ENCODE data around the gene BZW2.

Gene BZW2

GRCh38 chr7:16694806-16695205, 48.8 kb downstream of the BZW2 start:
- no peak for DNase-seq (ENCODE audit: low read depth, low spot score)
- peaks cover 15% of the 10 kb centered on the region for H3K36me3 ChIP-seq (ENCODE audit: control insufficient read depth, insufficient read depth, low read length)
- no peak overlapping the region for H3K27ac ChIP-seq (ENCODE audit: low read length)
- no peaks in the 10 kb centered on the region for H3K27me3 ChIP-seq (ENCODE audit: control insufficient read depth, insufficient read depth, low read length)
- WGBS (ENCODE audit: insufficient coverage, insufficient read length): no CpG with 5 or more reads among the region's 6 CpGs
- H3K4me3 ChIP-seq (ENCODE audit: low read length): no peak overlapping the region
- H3K9me3 ChIP-seq (ENCODE audit: control insufficient read depth, insufficient read depth, low read length): no peaks in the 10 kb centered on the region
- no peaks in the 10 kb centered on the region for H3K4me1 ChIP-seq (ENCODE audit: control insufficient read depth, insufficient read depth, low read length)

- H3K36me3 ChIP-seq (ENCODE audit: control insufficient read depth, insufficient read depth, low read length): peaks cover 15% of the 10 kb centered on the region
- no peak for DNase-seq (ENCODE audit: low read depth, low spot score)
- H3K4me1 ChIP-seq (ENCODE audit: control insufficient read depth, insufficient read depth, low read length): no peaks in the 10 kb centered on the region
Observed at GRCh38 chr7:16695621-16696237, 49.7 kb downstream of the BZW2 start.

GRCh38 chr7:16697507-16698199, 51.7 kb downstream of the BZW2 start:
- Histone ChIP-seq H3K4me3 (ENCODE audit: low read length) (no peak overlapping the region), H3K4me1 (ENCODE audit: control insufficient read depth, insufficient read depth, low read length) (no peaks in the 10 kb centered on the region), H3K9me3 (ENCODE audit: control insufficient read depth, insufficient read depth, low read length) (no peaks in the 10 kb centered on the region), H3K36me3 (ENCODE audit: control insufficient read depth, insufficient read depth, low read length) (peaks cover 15% of the 10 kb centered on the region), H3K27me3 (ENCODE audit: control insufficient read depth, insufficient read depth, low read length) (no peaks in the 10 kb centered on the region), H3K27ac (ENCODE audit: low read length) (no peak overlapping the region)
- no peak for DNase-seq (ENCODE audit: low read depth, low spot score)
- WGBS (ENCODE audit: insufficient coverage, insufficient read length): no CpG with 5 or more reads among the region's 8 CpGs

More at GRCh38 chr7:16695621-16696237, 49.7 kb downstream of the BZW2 start:
- WGBS (ENCODE audit: insufficient coverage, insufficient read length): no CpG with 5 or more reads among the region's 4 CpGs
- H3K27ac ChIP-seq (ENCODE audit: low read length): no peak overlapping the region
- H3K27me3 ChIP-seq (ENCODE audit: control insufficient read depth, insufficient read depth, low read length): no peaks in the 10 kb centered on the region
- H3K4me3 ChIP-seq (ENCODE audit: low read length): no peak overlapping the region
- H3K9me3 ChIP-seq (ENCODE audit: control insufficient read depth, insufficient read depth, low read length): no peaks in the 10 kb centered on the region

- no CpG with 5 or more reads among the region's 3 CpGs for whole genome bisulfite sequencing (ENCODE audit: insufficient coverage, insufficient read length)
- H3K36me3 ChIP-seq (ENCODE audit: control insufficient read depth, insufficient read depth, low read length): peaks cover 15% of the 10 kb centered on the region
Observed at GRCh38 chr7:16698200-16698905, 52.4 kb downstream of the BZW2 start.

GRCh38 chr7:16702441-16702840, 56.5 kb downstream of the BZW2 start:
- Histone ChIP-seq H3K4me3 (ENCODE audit: low read length) (no peak overlapping the region), H3K9me3 (ENCODE audit: control insufficient read depth, insufficient read depth, low read length) (no peaks in the 10 kb centered on the region), H3K27me3 (ENCODE audit: control insufficient read depth, insufficient read depth, low read length) (no peaks in the 10 kb centered on the region), H3K27ac (ENCODE audit: low read length) (no peak overlapping the region), H3K36me3 (ENCODE audit: control insufficient read depth, insufficient read depth, low read length) (peaks cover 6% of the 10 kb centered on the region; the same call in 1 of the 2 replicates), H3K4me1 (ENCODE audit: control insufficient read depth, insufficient read depth, low read length) (no peaks in the 10 kb centered on the region)
- no peak for DNase-seq (ENCODE audit: low read depth, low spot score)

More at GRCh38 chr7:16698200-16698905, 52.4 kb downstream of the BZW2 start:
- Histone ChIP-seq H3K4me1 (ENCODE audit: control insufficient read depth, insufficient read depth, low read length) (no peaks in the 10 kb centered on the region), H3K27me3 (ENCODE audit: control insufficient read depth, insufficient read depth, low read length) (no peaks in the 10 kb centered on the region), H3K9me3 (ENCODE audit: control insufficient read depth, insufficient read depth, low read length) (no peaks in the 10 kb centered on the region), H3K4me3 (ENCODE audit: low read length) (no peak overlapping the region), H3K27ac (ENCODE audit: low read length) (no peak overlapping the region)
- no peak for DNase-seq (ENCODE audit: low read depth, low spot score)

GRCh38 chr7:16708511-16708910, 62.5 kb downstream of the BZW2 start:
- H3K36me3 ChIP-seq (ENCODE audit: control insufficient read depth, insufficient read depth, low read length): no peaks in the 10 kb centered on the region; the same call in 1 of the 2 replicates
- H3K4me1 ChIP-seq (ENCODE audit: control insufficient read depth, insufficient read depth, low read length): peaks cover 2% of the 10 kb centered on the region; the same call in 1 of the 2 replicates
- DNase-seq (ENCODE audit: low read depth, low spot score): no peak
- no peak overlapping the region for H3K27ac ChIP-seq (ENCODE audit: low read length)
- no CpG with 5 or more reads among the region's 4 CpGs for WGBS (ENCODE audit: insufficient coverage, insufficient read length)
- H3K4me3 ChIP-seq (ENCODE audit: low read length): no peak overlapping the region
- no peaks in the 10 kb centered on the region for H3K27me3 ChIP-seq (ENCODE audit: control insufficient read depth, insufficient read depth, low read length)
- no peaks in the 10 kb centered on the region for H3K9me3 ChIP-seq (ENCODE audit: control insufficient read depth, insufficient read depth, low read length)

- Histone ChIP-seq H3K4me1 (ENCODE audit: control insufficient read depth, insufficient read depth, low read length) (peaks cover 2% of the 10 kb centered on the region; the same call in 1 of the 2 replicates), H3K36me3 (ENCODE audit: control insufficient read depth, insufficient read depth, low read length) (no peaks in the 10 kb centered on the region; the same call in 1 of the 2 replicates), H3K4me3 (ENCODE audit: low read length) (no peak overlapping the region), H3K9me3 (ENCODE audit: control insufficient read depth, insufficient read depth, low read length) (no peaks in the 10 kb centered on the region), H3K27ac (ENCODE audit: low read length) (no peak overlapping the region), H3K27me3 (ENCODE audit: control insufficient read depth, insufficient read depth, low read length) (no peaks in the 10 kb centered on the region)
- WGBS (ENCODE audit: insufficient coverage, insufficient read length): no CpG with 5 or more reads among the region's 3 CpGs
- DNase-seq (ENCODE audit: low read depth, low spot score): no peak
Observed at GRCh38 chr7:16708980-16709379, 63.0 kb downstream of the BZW2 start.

GRCh38 chr7:16710651-16711050, 64.7 kb downstream of the BZW2 start:
- Histone ChIP-seq H3K4me1 (ENCODE audit: control insufficient read depth, insufficient read depth, low read length) (peaks cover 2% of the 10 kb centered on the region; the same call in 1 of the 2 replicates), H3K36me3 (ENCODE audit: control insufficient read depth, insufficient read depth, low read length) (no peaks in the 10 kb centered on the region; the same call in 1 of the 2 replicates), H3K9me3 (ENCODE audit: control insufficient read depth, insufficient read depth, low read length) (no peaks in the 10 kb centered on the region), H3K4me3 (ENCODE audit: low read length) (no peak overlapping the region), H3K27me3 (ENCODE audit: control insufficient read depth, insufficient read depth, low read length) (no peaks in the 10 kb centered on the region), H3K27ac (ENCODE audit: low read length) (no peak overlapping the region)
- WGBS (ENCODE audit: insufficient coverage, insufficient read length): no CpG with 5 or more reads among the region's 4 CpGs
- no peak for DNase-seq (ENCODE audit: low read depth, low spot score)

- H3K9me3 ChIP-seq (ENCODE audit: control insufficient read depth, insufficient read depth, low read length): no peaks in the 10 kb centered on the region
- DNase-seq (ENCODE audit: low read depth, low spot score): no peak
- H3K27ac ChIP-seq (ENCODE audit: low read length): no peak overlapping the region
- H3K4me1 ChIP-seq (ENCODE audit: control insufficient read depth, insufficient read depth, low read length): peaks cover 2% of the 10 kb centered on the region; the same call in 1 of the 2 replicates
- H3K36me3 ChIP-seq (ENCODE audit: control insufficient read depth, insufficient read depth, low read length): no peaks in the 10 kb centered on the region
- no peaks in the 10 kb centered on the region for H3K27me3 ChIP-seq (ENCODE audit: control insufficient read depth, insufficient read depth, low read length)
- H3K4me3 ChIP-seq (ENCODE audit: low read length): no peak overlapping the region
- no CpG with 5 or more reads among the region's 4 CpGs for WGBS (ENCODE audit: insufficient coverage, insufficient read length)
Observed at GRCh38 chr7:16711730-16712129, 65.7 kb downstream of the BZW2 start.

GRCh38 chr7:16712916-16713315, 66.9 kb downstream of the BZW2 start:
- H3K4me3 ChIP-seq (ENCODE audit: low read length): no peak overlapping the region
- H3K27ac ChIP-seq (ENCODE audit: low read length): no peak overlapping the region
- WGBS (ENCODE audit: insufficient coverage, insufficient read length): no CpG with 5 or more reads among the region's 4 CpGs
- H3K36me3 ChIP-seq (ENCODE audit: control insufficient read depth, insufficient read depth, low read length): no peaks in the 10 kb centered on the region
- DNase-seq (ENCODE audit: low read depth, low spot score): no peak
- no peaks in the 10 kb centered on the region for H3K27me3 ChIP-seq (ENCODE audit: control insufficient read depth, insufficient read depth, low read length)
- H3K4me1 ChIP-seq (ENCODE audit: control insufficient read depth, insufficient read depth, low read length): peaks cover 2% of the 10 kb centered on the region; the same call in 1 of the 2 replicates
- no peaks in the 10 kb centered on the region for H3K9me3 ChIP-seq (ENCODE audit: control insufficient read depth, insufficient read depth, low read length)

All from iPS DF 6.9 (cell line).